ENCODE data around the gene MRPL30. TPM values are rescaled to one million over a fixed set of nuclear protein-coding genes. Genes with fewer than 3 reads are reported as not detected.
"Not testable (repeated sequence)": the region's sequence is repeated elsewhere in the genome, so short reads cannot be mapped to it uniquely, and the experiment has no call there.

Gene MRPL30
- total RNA-seq, result 34.9 and 39.3 TPM in 2 replicates
- 23.1 and 26.8 TPM in 2 replicates for polyA plus RNA-seq
- 26.9 and 27.2 TPM in 2 replicates for polyA plus RNA-seq (2012)
- 9.8 and 14.1 TPM in 2 replicates for polyA minus RNA-seq (ENCODE audit: low replicate concordance)

GRCh38 chr2:99180755-99181623 lies at the start of gene MRPL30, which contains the start of gene MITD1:
Gene MRPL30, plus strand, starts transcription at chr2:99181184. Its CDS starts 5,020 bp downstream, at chr2:99186204.
Gene MITD1, minus strand, starts transcription at chr2:99181058. Its CDS starts 77 bp downstream, at chr2:99180981.
- Histone ChIP-seq H4K20me1 (ENCODE audit: control insufficient read depth, extremely low read depth, insufficient read depth, low read length) (no peaks in the 10 kb centered on the region), H2AFZ (ENCODE audit: low read length) (peak within 1 kb of the TSS; percentile 90), H3K4me2 (ENCODE audit: extremely low read depth, insufficient read depth, low read length) (peak within 1 kb of the TSS; percentile 91), H3K36me3 (ENCODE audit: control insufficient read depth, insufficient read depth, low read length) (no peaks in the 10 kb centered on the region), H3K27me3 (ENCODE audit: control insufficient read depth, insufficient read depth, low read length) (no peaks in the 10 kb centered on the region), H3K79me2 (ENCODE audit: control insufficient read depth, insufficient read depth, low read length) (peaks cover 51% of the 10 kb centered on the region), H3K27ac (ENCODE audit: insufficient read depth, low read length) (peak within 1 kb of the TSS; percentile 74), H3K9ac (ENCODE audit: insufficient read depth, low read length) (peak within 1 kb of the TSS; percentile 65), H3K4me1 (ENCODE audit: control insufficient read depth, extremely low read depth, insufficient read depth, low read length) (no peaks in the 10 kb centered on the region), H3K9me3 (ENCODE audit: control insufficient read depth, insufficient read depth, low read depth, low read length) (no peaks in the 10 kb centered on the region), H3K4me3 (replicated peaks in 1 of 4; ENCODE audit: control extremely low read depth in 1 of 4, insufficient read depth in 1 of 4, low read depth in 3 of 4, low read length in 4 of 4) (peak within 1 kb of the TSS; percentile 76 to 90 (median 87))
- peak; percentile 95 to 97 for DNase-seq (ENCODE audit: low read depth in 2 of 2)
- TF ChIP-seq CTCF (conservative IDR thresholded peaks at IDR 0.05 in 1 of 2, IDR thresholded peaks at IDR 0.05 in 1 of 2; ENCODE audit: low read depth in 1 of 2, low read length in 2 of 2) (no peak), EZH2 (IDR thresholded peaks at IDR 0.05; ENCODE audit: low read length, missing control alignments) (no peak)

GRCh38 chr2:99135044-99135556 lies 45.9 kb upstream of the MRPL30 start:
- H3K79me2 ChIP-seq (ENCODE audit: control insufficient read depth, insufficient read depth, low read length); H3K4me3 ChIP-seq (replicated peaks in 1 of 4; ENCODE audit: control extremely low read depth in 1 of 4, insufficient read depth in 1 of 4, low read depth in 3 of 4, low read length in 4 of 4); H2AFZ ChIP-seq (ENCODE audit: low read length); H3K36me3 ChIP-seq (ENCODE audit: control insufficient read depth, insufficient read depth, low read length); H4K20me1 ChIP-seq (ENCODE audit: control insufficient read depth, extremely low read depth, insufficient read depth, low read length); H3K4me1 ChIP-seq (ENCODE audit: control insufficient read depth, extremely low read depth, insufficient read depth, low read length); H3K27ac ChIP-seq (ENCODE audit: insufficient read depth, low read length); H3K9ac ChIP-seq (ENCODE audit: insufficient read depth, low read length); DNase-seq (ENCODE audit: low read depth in 2 of 2); H3K9me3 ChIP-seq (ENCODE audit: control insufficient read depth, insufficient read depth, low read depth, low read length); H3K27me3 ChIP-seq (ENCODE audit: control insufficient read depth, insufficient read depth, low read length); H3K4me2 ChIP-seq (ENCODE audit: extremely low read depth, insufficient read depth, low read length): not testable (repeated sequence)

GRCh38 chr2:99139003-99139402 lies 42.0 kb upstream of the MRPL30 start:
- Histone ChIP-seq H3K9ac (ENCODE audit: insufficient read depth, low read length) (no peak overlapping the region), H3K79me2 (ENCODE audit: control insufficient read depth, insufficient read depth, low read length) (no peaks in the 10 kb centered on the region), H3K27ac (ENCODE audit: insufficient read depth, low read length) (no peak overlapping the region), H4K20me1 (ENCODE audit: control insufficient read depth, extremely low read depth, insufficient read depth, low read length) (no peaks in the 10 kb centered on the region), H3K4me2 (ENCODE audit: extremely low read depth, insufficient read depth, low read length) (no peak overlapping the region), H3K36me3 (ENCODE audit: control insufficient read depth, insufficient read depth, low read length) (no peaks in the 10 kb centered on the region), H3K4me1 (ENCODE audit: control insufficient read depth, extremely low read depth, insufficient read depth, low read length) (peaks cover 2% of the 10 kb centered on the region), H2AFZ (ENCODE audit: low read length) (no peak overlapping the region), H3K27me3 (ENCODE audit: control insufficient read depth, insufficient read depth, low read length) (no peaks in the 10 kb centered on the region), H3K9me3 (ENCODE audit: control insufficient read depth, insufficient read depth, low read depth, low read length) (no peaks in the 10 kb centered on the region), H3K4me3 (replicated peaks in 1 of 4; ENCODE audit: control extremely low read depth in 1 of 4, insufficient read depth in 1 of 4, low read depth in 3 of 4, low read length in 4 of 4) (no peak overlapping the region)
- no peak for DNase-seq (ENCODE audit: low read depth in 2 of 2)
- TF ChIP-seq EZH2 (IDR thresholded peaks at IDR 0.05; ENCODE audit: low read length, missing control alignments), result no peak
- TF ChIP-seq CTCF (conservative IDR thresholded peaks at IDR 0.05 in 1 of 2, IDR thresholded peaks at IDR 0.05 in 1 of 2; ENCODE audit: low read depth in 1 of 2, low read length in 2 of 2), result no peak

Measured in fibroblast of lung (primary cell).